C4-2B (cell line): ENCODE results near the gene COX18.

Experiments
- ZFX ChIP-seq: fragments of 450-650 bp; IDR thresholded peaks from 2 replicates; pipeline ENCODE4 v1.6.1; 2017
- TF ChIP-seq, protein P1 (sequence below): fragments of 450-650 bp; conservative IDR thresholded peaks from 2 replicates; pipeline ENCODE4 v1.5.1; 2017; ENCODE audit warnings: mild to moderate bottlenecking

DNA sequence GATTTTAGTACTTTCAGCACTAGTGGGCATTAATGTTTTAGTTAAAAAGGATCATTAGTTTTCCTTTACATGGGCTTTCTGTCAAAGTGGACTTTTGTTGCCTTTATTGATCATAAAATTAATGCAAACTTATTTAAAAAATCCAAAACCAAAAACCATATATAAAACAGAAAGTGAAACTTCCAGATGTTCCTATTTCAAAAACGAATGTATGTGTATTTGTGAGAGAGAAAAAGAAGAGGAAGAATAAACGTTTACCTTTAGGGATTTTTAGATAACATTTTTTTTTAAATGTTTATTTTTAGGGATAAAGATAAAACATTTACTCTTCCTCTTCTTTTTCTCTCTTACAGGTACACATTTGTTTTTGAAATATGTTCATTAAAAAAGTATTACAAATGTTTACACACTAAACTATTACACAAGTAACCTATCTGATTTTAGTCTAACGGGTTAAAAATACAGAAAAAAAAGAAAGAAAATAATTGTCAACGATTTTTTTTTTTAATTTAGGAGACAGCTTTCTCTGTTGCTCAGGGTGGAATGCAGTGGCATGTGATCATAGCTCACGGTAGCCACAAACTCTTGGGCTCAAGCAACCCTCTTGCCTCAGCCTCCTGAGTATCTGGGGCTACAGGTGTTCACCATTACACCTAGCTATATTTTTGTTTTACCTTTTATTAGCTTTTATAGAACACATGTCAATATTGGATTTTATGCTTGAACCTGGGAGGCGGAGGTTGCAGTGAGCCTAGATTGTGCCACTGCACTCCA lies 16.8 kb upstream of the COX18 start:
- TF ChIP-seq, protein P1, sequence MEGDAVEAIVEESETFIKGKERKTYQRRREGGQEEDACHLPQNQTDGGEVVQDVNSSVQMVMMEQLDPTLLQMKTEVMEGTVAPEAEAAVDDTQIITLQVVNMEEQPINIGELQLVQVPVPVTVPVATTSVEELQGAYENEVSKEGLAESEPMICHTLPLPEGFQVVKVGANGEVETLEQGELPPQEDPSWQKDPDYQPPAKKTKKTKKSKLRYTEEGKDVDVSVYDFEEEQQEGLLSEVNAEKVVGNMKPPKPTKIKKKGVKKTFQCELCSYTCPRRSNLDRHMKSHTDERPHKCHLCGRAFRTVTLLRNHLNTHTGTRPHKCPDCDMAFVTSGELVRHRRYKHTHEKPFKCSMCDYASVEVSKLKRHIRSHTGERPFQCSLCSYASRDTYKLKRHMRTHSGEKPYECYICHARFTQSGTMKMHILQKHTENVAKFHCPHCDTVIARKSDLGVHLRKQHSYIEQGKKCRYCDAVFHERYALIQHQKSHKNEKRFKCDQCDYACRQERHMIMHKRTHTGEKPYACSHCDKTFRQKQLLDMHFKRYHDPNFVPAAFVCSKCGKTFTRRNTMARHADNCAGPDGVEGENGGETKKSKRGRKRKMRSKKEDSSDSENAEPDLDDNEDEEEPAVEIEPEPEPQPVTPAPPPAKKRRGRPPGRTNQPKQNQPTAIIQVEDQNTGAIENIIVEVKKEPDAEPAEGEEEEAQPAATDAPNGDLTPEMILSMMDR, result no peak
- no peak for TF ChIP-seq ZFX
